ENCODE results near the gene SMCO2. TPM values are rescaled to one million over a fixed set of nuclear protein-coding genes. Genes with fewer than 3 reads are reported as not detected.

SMCO2 gene
- total and polyA plus RNA-seq, 9 of the 15 experiments (the other 6 are each of a cell fraction or from before 2014, with no cell fraction given), result not detected

- TF ChIP-seq GTF2A2 (tag; IDR thresholded peaks at IDR 0.05), result no peak
- no peak for TF ChIP-seq CXXC5 (CRISPR knock-in tag; IDR thresholded peaks at IDR 0.05)
- TF ChIP-seq NR4A1 (CRISPR knock-in tag; IDR thresholded peaks at IDR 0.05), result no peak
- TF ChIP-seq NR4A1 (tag; IDR thresholded peaks at IDR 0.05), result no peak
- no peak for TF ChIP-seq RAD21 (CRISPR knock-in tag; conservative IDR thresholded peaks at IDR 0.05 in 1 of 2, IDR thresholded peaks at IDR 0.05 in 1 of 2)
- TF ChIP-seq, protein P1, sequence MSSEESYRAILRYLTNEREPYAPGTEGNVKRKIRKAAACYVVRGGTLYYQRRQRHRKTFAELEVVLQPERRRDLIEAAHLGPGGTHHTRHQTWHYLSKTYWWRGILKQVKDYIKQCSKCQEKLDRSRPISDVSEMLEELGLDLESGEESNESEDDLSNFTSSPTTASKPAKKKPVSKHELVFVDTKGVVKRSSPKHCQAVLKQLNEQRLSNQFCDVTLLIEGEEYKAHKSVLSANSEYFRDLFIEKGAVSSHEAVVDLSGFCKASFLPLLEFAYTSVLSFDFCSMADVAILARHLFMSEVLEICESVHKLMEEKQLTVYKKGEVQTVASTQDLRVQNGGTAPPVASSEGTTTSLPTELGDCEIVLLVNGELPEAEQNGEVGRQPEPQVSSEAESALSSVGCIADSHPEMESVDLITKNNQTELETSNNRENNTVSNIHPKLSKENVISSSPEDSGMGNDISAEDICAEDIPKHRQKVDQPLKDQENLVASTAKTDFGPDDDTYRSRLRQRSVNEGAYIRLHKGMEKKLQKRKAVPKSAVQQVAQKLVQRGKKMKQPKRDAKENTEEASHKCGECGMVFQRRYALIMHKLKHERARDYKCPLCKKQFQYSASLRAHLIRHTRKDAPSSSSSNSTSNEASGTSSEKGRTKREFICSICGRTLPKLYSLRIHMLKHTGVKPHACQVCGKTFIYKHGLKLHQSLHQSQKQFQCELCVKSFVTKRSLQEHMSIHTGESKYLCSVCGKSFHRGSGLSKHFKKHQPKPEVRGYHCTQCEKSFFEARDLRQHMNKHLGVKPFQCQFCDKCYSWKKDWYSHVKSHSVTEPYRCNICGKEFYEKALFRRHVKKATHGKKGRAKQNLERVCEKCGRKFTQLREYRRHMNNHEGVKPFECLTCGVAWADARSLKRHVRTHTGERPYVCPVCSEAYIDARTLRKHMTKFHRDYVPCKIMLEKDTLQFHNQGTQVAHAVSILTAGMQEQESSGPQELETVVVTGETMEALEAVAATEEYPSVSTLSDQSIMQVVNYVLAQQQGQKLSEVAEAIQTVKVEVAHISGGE (CRISPR knock-in tag; IDR thresholded peaks at IDR 0.05), result no peak
- TF ChIP-seq STAT5B (CRISPR knock-in tag; IDR thresholded peaks at IDR 0.05), result no peak
- no peak for TF ChIP-seq ZNF408 (CRISPR knock-in tag; IDR thresholded peaks at IDR 0.05; ENCODE audit: low read depth)
- TF ChIP-seq YY1 (IDR thresholded peaks at IDR 0.05; ENCODE audit: borderline replicate concordance in 1 of 3, control insufficient read depth in 1 of 3, extremely low read depth in 1 of 3, insufficient read depth in 3 of 3, insufficient read length in 1 of 3, insufficient replicate concordance in 2 of 3, low read depth in 1 of 3, low read length in 2 of 3), result no peak
These were observed 54.0 kb downstream of the SMCO2 start (continued) for GRCh38 chr12:27500546-27500945.

Data from K562 (cell line).